SU-DHL-6 (cell line): Measurements from ENCODE around the gene DUS2.

Experiments used
- EZH2phosphoT487 ChIP-seq: fragments of 200-600 bp; sonication (generic), shearing (Covaris generic); conservative IDR thresholded peaks from 2 replicates; pipeline ENCODE4 v1.6.1; 2018; ENCODE audit warnings: mild to moderate bottlenecking, antibody characterized with exemption, low read length, moderate library complexity, mixed read lengths
- TF ChIP-seq, protein P1 (sequence below): fragments of 200-600 bp; sonication (generic); IDR thresholded peaks from one replicate; pipeline ENCODE4 v1.5.1; 2017; ENCODE audit warnings: antibody characterized with exemption, mild to moderate bottlenecking, low read length, moderate library complexity; ENCODE audit not compliant: insufficient read depth, poor library complexity, severe bottlenecking

DNA sequence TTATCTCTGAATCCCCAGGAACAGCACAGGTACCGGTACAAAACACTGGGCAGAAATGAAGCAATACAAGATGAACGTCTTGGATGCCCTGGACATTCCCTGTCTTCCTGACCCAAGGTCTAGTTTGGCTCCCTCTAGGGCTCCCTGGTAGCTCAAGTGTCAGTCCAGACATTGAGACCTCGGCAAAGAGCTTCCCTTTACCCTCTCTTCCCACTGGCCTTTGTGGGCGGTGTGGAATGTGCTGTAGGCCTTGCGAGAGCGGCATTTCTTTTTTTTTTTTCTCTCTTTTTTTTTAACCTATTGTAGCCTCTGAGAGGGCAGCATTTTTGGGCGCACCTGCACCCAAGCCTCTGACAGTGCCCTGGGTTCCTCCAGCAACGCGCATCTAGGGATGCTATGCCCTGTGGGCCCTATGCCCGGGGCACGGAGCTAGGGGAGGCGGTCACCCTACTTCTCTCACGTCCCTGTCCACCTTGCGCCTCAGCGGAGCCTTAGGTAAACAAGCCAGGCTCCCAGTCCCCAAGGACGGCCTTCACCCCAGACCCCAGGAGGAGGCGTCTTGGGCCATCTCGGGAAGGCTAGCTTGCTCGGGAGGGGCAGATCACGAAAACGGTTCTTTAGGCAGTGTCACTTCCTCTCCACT lies 60.9 kb downstream of the DUS2 start:
- TF ChIP-seq, protein P1, sequence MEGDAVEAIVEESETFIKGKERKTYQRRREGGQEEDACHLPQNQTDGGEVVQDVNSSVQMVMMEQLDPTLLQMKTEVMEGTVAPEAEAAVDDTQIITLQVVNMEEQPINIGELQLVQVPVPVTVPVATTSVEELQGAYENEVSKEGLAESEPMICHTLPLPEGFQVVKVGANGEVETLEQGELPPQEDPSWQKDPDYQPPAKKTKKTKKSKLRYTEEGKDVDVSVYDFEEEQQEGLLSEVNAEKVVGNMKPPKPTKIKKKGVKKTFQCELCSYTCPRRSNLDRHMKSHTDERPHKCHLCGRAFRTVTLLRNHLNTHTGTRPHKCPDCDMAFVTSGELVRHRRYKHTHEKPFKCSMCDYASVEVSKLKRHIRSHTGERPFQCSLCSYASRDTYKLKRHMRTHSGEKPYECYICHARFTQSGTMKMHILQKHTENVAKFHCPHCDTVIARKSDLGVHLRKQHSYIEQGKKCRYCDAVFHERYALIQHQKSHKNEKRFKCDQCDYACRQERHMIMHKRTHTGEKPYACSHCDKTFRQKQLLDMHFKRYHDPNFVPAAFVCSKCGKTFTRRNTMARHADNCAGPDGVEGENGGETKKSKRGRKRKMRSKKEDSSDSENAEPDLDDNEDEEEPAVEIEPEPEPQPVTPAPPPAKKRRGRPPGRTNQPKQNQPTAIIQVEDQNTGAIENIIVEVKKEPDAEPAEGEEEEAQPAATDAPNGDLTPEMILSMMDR, result no peak
- no peak for TF ChIP-seq EZH2phosphoT487
